Stimulated activated CD8-positive, alpha-beta memory T cell treated with anti-CD3 and anti-CD28 coated beads, Interleukin-7, amount 100 ng/mL, for 48 hours (primary cell): ENCODE data around the gene CHMP4B.

Experiments
- DNase-seq, 2 donors: peaks; one replicate each; pipeline ENCODE4 v3.0.0-alpha.2; 2020; ENCODE audit warnings: low read depth in 1 of 2; ENCODE audit errors: extremely low read depth in 1 of 2

The CHMP4B gene

GRCh38 chr20:33889312-33889711, 78.2 kb downstream of the CHMP4B start:
- no peak for DNase-seq

- no peak for DNase-seq
Observed at GRCh38 chr20:33890557-33890956, 79.4 kb downstream of the CHMP4B start.

- DNase-seq = no peak
Observed at GRCh38 chr20:33893314-33893713, 82.2 kb downstream of the CHMP4B start.

GRCh38 chr20:33894798-33895197, 83.7 kb downstream of the CHMP4B start:
- no peak for DNase-seq

GRCh38 chr20:33896509-33896908, 85.4 kb downstream of the CHMP4B start:
- DNase-seq = no peak

GRCh38 chr20:33897313-33897912, 86.3 kb downstream of the CHMP4B start:
- no peak for DNase-seq

GRCh38 chr20:33899106-33899505, 88.0 kb downstream of the CHMP4B start:
- DNase-seq = no peak

- DNase-seq = no peak
Observed at GRCh38 chr20:33900521-33901131, 89.5 kb downstream of the CHMP4B start.

- no peak for DNase-seq
Observed at GRCh38 chr20:33901132-33901523, 90.0 kb downstream of the CHMP4B start.

- no peak for DNase-seq
Observed at GRCh38 chr20:33902011-33902410, 90.9 kb downstream of the CHMP4B start.
